ENCODE results near the gene APIP. TPM values are rescaled to one million over a fixed set of nuclear protein-coding genes. Genes with fewer than 3 reads are reported as not detected.

The APIP gene
- total RNA-seq, 1 donor from 2014 or later, result 25.5 TPM

GRCh38 chr11:34856251-34856650 is 59.9 kb downstream of the APIP start:
- no peak for ATAC-seq
- intact Hi-C loops (cut with micrococcal nuclease), result no loop called here
- no peak for DNase-seq

- no peak for ATAC-seq
- no peak for DNase-seq
- intact Hi-C loops (cut with micrococcal nuclease), result no loop called here
These were observed 60.5 kb downstream of the APIP start for GRCh38 chr11:34855754-34856095.

GRCh38 chr11:34855021-34855753 is 61.0 kb downstream of the APIP start:
- DNase-seq, result no peak
- no peak for ATAC-seq
- intact Hi-C loops (cut with micrococcal nuclease), result no loop called here

GRCh38 chr11:34851916-34852315 is 64.3 kb downstream of the APIP start:
- ATAC-seq (no peak), DNase-seq (no peak)
- intact Hi-C loops (cut with micrococcal nuclease), result no loop called here

GRCh38 chr11:34850334-34850733 is 65.8 kb downstream of the APIP start:
- ATAC-seq (no peak), DNase-seq (no peak)
- intact Hi-C loops (cut with micrococcal nuclease), result no loop called here

- no peak for ATAC-seq
These were observed 69.7 kb downstream of the APIP start for GRCh38 chr11:34846467-34846866.

GRCh38 chr11:34844463-34845112 is 71.6 kb downstream of the APIP start:
- intact Hi-C loops (cut with micrococcal nuclease), result loop anchor here (5.0 kb wide), 1 partner anchor 1963 kb away; no protein-coding TSS in a partner anchor
- DNase-seq (no peak), ATAC-seq (no peak)

More at GRCh38 chr11:34846467-34846866, 69.7 kb downstream of the APIP start:
- DNase-seq, result no peak
- intact Hi-C loops (cut with micrococcal nuclease), result no loop called here

GRCh38 chr11:34843271-34843670 is 72.9 kb downstream of the APIP start:
- no peak for ATAC-seq
- intact Hi-C loops (cut with micrococcal nuclease), result loop anchor here (5.0 kb wide), 1 partner anchor 1964 kb away; no protein-coding TSS in a partner anchor
- DNase-seq, result no peak

GRCh38 chr11:34840736-34841386 is 75.3 kb downstream of the APIP start:
- ATAC-seq (peak; percentile 28), DNase-seq (no peak)
- intact Hi-C loops (cut with micrococcal nuclease), result loop anchor here (5.0 kb wide), 1 partner anchor 1966 kb away; no protein-coding TSS in a partner anchor

- ATAC-seq, result no peak
- no peak for DNase-seq
- intact Hi-C loops (cut with micrococcal nuclease), result loop anchor here (5.0 kb wide), 1 partner anchor 1967 kb away; no protein-coding TSS in a partner anchor
These were observed 76.2 kb downstream of the APIP start for GRCh38 chr11:34839969-34840368.

- ATAC-seq, result no peak
- DNase-seq, result no peak
- intact Hi-C loops (cut with micrococcal nuclease), result no loop called here
These were observed 79.0 kb downstream of the APIP start for GRCh38 chr11:34836958-34837856.

- intact Hi-C loops (cut with micrococcal nuclease), result no loop called here
- ATAC-seq (no peak), DNase-seq (no peak)
These were observed 82.6 kb downstream of the APIP start for GRCh38 chr11:34833602-34834001.

Small RNA genes within 50 kb of the gene (microRNA-seq; reads per million reads assigned to microRNA genes)
- gene MIR1343 (ENCODE audit: borderline number of aligned reads), result 5.9 reads per million

Other genes starting within 250 kb of the APIP start
- gene PDHX, start 239 bp upstream of the APIP start, total RNA-seq, result 147 TPM
- gene CD44, start 222.8 kb upstream of the APIP start, total RNA-seq, result 19.6 TPM